Mammary epithelial cell (primary cell): ENCODE results near the gene NR2C2AP.
"Not testable (repeated sequence)": the region's sequence is repeated elsewhere in the genome, so short reads cannot be mapped to it uniquely, and the experiment has no call there.

Experiments used
- EZH2 ChIP-seq: IDR thresholded peaks from 2 replicates; pipeline ENCODE4 v1.6.1; 2012; ENCODE audit warnings: low read length, inconsistent platforms, borderline replicate concordance
- TF ChIP-seq, protein P1 (sequence below), 2 donors: IDR thresholded peaks in 1 of 2; conservative IDR thresholded peaks in 1 of 2; 2 replicates each; pipeline ENCODE4 v1.5.1; 2011 to 2012; ENCODE audit warnings: inconsistent platforms in 2 of 2, low read length in 2 of 2, mild to moderate bottlenecking in 2 of 2, control low read depth in 1 of 2, low read depth in 1 of 2; ENCODE audit not compliant: insufficient read depth in 1 of 2; ENCODE audit errors: extremely low read depth in 1 of 2

- TF ChIP-seq, protein P1, sequence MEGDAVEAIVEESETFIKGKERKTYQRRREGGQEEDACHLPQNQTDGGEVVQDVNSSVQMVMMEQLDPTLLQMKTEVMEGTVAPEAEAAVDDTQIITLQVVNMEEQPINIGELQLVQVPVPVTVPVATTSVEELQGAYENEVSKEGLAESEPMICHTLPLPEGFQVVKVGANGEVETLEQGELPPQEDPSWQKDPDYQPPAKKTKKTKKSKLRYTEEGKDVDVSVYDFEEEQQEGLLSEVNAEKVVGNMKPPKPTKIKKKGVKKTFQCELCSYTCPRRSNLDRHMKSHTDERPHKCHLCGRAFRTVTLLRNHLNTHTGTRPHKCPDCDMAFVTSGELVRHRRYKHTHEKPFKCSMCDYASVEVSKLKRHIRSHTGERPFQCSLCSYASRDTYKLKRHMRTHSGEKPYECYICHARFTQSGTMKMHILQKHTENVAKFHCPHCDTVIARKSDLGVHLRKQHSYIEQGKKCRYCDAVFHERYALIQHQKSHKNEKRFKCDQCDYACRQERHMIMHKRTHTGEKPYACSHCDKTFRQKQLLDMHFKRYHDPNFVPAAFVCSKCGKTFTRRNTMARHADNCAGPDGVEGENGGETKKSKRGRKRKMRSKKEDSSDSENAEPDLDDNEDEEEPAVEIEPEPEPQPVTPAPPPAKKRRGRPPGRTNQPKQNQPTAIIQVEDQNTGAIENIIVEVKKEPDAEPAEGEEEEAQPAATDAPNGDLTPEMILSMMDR (conservative IDR thresholded peaks at IDR 0.05 in 1 of 2, IDR thresholded peaks at IDR 0.05 in 1 of 2; ENCODE audit: extremely low read depth in 1 of 2, insufficient read depth in 1 of 2, low read depth in 1 of 2, low read length in 2 of 2), result not testable (repeated sequence)
- TF ChIP-seq EZH2, result not testable (repeated sequence)
Measured at GRCh38 chr19:19173243-19173642, 30.0 kb downstream of the NR2C2AP start.
